Neuron (in vitro differentiated cells): ENCODE measurements around the gene EFCAB6.

Source experiments
- H2AFZ ChIP-seq: one replicate; pipeline ENCODE4 v1.6.1; 2013; ENCODE audit warnings: low read depth, mild to moderate bottlenecking, inconsistent platforms, low read length, moderate library complexity
- H3K27me3 ChIP-seq: one replicate; pipeline ENCODE4 v1.6.1; 2013; ENCODE audit warnings: low read length; ENCODE audit not compliant: insufficient read depth
- H3K36me3 ChIP-seq: one replicate; pipeline ENCODE4 v1.6.1; 2013; ENCODE audit warnings: low read length; ENCODE audit not compliant: insufficient read depth
- H3K4me1 ChIP-seq: one replicate; pipeline ENCODE4 v1.6.1; 2013; ENCODE audit warnings: low read length; ENCODE audit not compliant: insufficient read depth
- H3K4me3 ChIP-seq: 2 replicates; pipeline ENCODE4 v1.5.1; 2013; ENCODE audit warnings: mild to moderate bottlenecking, low read length, moderate library complexity
- H3K9me3 ChIP-seq: one replicate; pipeline ENCODE4 v1.6.1; 2013; ENCODE audit warnings: low read length

Gene EFCAB6

DNA sequence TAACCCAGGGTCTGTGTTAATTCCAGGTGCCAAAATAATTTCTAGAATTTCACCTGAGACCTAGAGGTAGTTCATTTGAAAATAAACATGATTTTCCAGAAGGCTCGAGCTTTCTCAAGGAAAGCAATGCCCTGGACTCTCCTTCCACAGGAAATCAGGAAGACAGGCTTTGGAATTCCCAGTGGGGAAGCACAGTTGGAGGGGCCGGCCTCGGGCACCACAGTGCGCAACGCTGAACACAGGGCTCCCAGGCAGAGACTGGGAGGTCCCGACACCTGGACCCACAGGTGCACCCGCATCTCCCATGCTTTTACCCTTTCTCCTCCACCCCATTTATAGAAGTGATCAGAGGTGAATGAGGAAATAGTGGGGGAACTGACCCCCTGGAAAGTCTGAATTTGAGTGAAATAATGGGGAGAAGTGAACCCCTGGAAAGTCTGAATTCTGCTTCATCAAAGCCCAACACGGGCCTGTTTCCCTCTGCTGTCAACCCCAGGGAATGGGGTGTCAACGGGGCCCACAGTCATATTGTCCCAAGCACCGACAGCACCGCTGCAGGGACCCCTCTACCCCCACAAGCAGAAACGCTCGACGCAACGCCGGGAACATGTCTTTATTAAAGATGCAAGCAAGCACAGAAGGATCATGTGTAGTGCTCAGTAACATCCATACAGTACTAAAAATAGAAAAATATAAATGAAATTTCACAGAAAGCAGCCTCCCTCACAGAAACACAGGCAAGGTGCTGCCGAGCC is 12.0 kb upstream of the EFCAB6 start:
- H3K27me3 ChIP-seq = no peaks in the 10 kb centered on the region
- no peak overlapping the region for H3K4me3 ChIP-seq
- peaks cover 34% of the 10 kb centered on the region for H3K4me1 ChIP-seq
- no peak overlapping the region for H2AFZ ChIP-seq
- H3K36me3 ChIP-seq = no peaks in the 10 kb centered on the region
- H3K9me3 ChIP-seq = no peaks in the 10 kb centered on the region

DNA sequence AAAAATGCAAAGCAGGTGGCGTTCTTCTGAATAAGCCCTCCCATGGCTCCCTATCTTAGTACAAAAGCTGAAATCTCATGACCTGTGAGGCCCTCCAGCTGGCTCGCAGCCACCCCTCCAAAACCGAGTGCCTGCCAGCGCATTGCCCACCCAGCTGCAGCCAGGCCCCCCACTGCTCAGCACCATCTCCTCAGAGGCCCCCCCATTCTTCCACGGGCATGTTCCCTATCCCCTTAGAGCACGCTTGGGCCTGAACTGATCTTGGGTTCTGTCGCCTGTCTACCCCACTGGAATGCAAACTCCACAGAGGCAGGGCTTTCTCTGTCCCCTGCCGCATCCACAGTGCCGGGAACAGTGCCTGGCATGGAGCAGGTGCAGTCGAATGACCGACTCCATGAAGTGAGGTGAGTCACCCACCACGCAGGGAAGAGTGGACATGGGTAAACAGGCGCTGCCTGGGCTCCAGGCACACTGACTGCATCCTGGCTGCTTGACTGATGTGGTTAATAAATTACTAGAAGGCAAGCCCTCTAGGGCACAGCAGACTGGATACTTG is 11.3 kb upstream of the EFCAB6 start:
- Histone ChIP-seq H3K4me1 (peaks cover 34% of the 10 kb centered on the region), H2AFZ (no peak overlapping the region), H3K4me3 (no peak overlapping the region), H3K9me3 (no peaks in the 10 kb centered on the region), H3K27me3 (no peaks in the 10 kb centered on the region), H3K36me3 (no peaks in the 10 kb centered on the region)

DNA sequence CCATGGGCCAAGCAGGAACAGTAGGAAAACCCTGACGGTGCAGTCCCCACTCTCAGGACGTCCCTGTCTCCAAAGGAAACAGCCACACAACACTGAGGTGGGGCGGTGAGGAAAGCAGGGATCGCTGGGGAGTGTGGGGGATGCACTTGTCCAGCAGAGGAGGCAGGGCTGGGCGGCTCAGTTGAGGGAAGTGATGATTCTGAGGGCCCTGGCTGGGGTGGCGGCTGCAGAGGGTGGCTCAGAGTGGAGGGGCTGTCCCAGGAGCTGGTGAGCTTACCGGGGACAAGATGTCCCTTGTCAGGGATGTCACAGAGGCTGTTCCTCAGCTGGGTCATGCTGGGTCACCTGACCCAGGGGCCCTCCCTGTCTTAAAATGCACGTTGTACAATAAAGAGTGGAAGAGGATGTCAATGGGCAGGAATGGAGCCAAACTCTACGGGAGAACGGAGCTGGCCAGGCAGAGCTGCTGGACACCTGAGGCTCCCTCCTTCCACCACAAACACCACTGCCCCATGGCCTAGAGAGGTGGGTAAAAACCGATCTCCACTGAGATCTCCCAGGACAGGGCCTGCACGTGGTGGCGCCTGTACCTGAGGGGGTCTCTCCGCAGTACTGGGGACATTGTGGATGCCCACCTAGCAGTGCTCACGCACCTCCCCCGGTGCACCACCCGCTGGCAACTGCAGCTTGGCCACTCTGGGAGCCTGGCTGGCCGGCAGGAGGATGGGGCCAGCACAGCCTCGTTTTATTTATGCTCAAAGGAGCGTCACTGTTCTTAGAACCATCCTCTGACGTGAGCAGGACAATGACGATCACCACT is 9.7 kb upstream of the EFCAB6 start:
- H3K9me3 ChIP-seq = no peaks in the 10 kb centered on the region
- no peak overlapping the region for H3K4me3 ChIP-seq
- H3K27me3 ChIP-seq = no peaks in the 10 kb centered on the region
- H3K36me3 ChIP-seq = no peaks in the 10 kb centered on the region
- peaks cover 18% of the 10 kb centered on the region for H3K4me1 ChIP-seq
- H2AFZ ChIP-seq = no peak overlapping the region

DNA sequence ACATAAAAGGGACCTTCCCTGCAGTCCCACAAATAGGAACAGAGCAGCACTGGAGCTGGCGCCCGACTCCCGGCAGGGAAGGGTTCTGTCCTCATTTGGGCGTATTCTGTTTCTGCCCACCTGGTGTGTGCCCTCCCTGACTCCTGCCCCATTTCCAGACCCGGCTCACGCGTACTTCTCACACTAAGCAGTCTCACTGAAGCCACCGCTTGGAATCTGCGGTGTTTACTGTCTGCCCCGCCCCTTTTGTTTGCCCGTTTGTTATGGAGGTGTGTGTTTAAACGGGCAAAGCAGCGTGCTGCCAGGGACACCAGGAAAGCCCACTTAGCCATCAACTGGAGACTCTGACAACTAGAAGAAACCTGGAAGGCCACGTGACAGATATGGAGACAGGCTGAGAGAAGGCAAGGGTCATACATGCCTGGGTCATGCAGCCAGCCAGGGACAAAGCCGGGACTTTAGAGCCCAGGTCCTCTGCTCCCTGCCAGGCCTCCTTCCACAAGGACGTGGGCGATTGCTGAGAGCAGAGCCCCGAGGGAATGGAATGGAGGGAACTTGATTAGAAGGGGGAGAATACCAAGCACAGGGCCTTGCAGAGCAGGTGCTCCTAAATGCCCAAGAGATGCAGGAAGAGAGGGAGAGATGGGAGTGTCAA is 8.7 kb upstream of the EFCAB6 start:
- H2AFZ ChIP-seq = no peak overlapping the region

DNA sequence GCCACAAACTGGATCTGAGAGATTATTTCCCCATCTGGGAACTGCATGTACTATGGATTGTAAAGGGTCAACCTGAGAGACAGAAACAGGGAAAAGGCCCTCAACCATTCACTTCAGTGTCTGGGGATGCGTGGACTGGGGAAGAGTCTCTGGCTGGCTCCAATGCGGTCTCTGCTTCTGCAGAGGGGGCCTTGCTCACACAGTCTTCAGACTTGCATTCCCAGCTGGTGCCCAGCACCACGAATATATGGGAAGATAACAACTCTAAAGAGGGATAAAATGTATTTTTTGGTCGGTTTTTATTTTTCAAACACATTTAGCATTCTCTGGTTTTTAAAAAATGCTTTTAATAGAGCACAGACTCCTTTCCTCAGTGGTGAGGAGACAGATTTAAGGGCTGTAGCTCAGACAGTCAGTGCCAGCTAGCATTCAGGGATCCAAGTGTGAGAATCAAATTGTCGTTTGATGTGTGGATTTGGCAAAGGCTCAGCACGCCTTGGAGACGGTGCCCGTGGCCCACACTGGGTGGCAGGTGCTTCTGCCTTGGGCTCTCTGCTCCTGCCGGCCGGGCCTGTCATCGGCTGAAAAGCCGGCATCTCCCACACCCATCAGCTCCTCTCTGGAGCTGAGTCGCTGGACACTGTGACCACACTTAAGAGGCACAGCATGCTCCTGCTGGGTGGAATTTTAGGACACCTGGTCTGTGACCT is 8.0 kb upstream of the EFCAB6 start:
- H3K36me3 ChIP-seq = no peaks in the 10 kb centered on the region
- no peaks in the 10 kb centered on the region for H3K27me3 ChIP-seq
- H2AFZ ChIP-seq = no peak overlapping the region
- H3K4me3 ChIP-seq = no peak overlapping the region
- H3K4me1 ChIP-seq = peaks cover 7% of the 10 kb centered on the region
- H3K9me3 ChIP-seq = no peaks in the 10 kb centered on the region

More for the DNA sequence above, 8.7 kb upstream of the EFCAB6 start:
- peaks cover 7% of the 10 kb centered on the region for H3K4me1 ChIP-seq
- no peaks in the 10 kb centered on the region for H3K27me3 ChIP-seq
- no peaks in the 10 kb centered on the region for H3K9me3 ChIP-seq
- H3K36me3 ChIP-seq = no peaks in the 10 kb centered on the region
- H3K4me3 ChIP-seq = no peak overlapping the region

DNA sequence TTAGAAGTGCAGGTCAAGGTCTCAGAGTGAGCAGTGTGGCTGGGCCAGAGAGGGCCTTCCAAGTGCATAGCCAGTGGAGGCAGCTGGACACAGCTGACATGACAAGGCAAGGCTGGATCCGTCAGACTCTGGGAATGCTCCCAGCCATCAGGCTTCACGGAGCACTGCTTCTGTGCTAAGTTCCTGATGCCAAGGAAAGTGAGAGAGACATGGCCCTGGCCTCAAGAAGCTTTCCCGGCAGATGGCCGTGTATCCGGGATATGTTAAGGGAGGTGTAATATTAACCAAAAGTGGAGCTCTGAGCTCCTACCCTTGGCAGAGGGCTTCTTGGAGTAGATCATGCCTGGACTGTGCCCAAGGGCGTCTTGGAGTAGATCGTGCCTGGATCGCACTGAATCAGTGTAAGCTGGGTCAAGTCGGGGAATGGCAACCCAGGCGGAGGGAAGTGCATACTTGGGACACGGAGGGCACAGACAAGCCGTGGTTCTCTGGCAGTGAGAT is 7.4 kb upstream of the EFCAB6 start:
- H3K27me3 ChIP-seq = no peaks in the 10 kb centered on the region
- H3K9me3 ChIP-seq = no peaks in the 10 kb centered on the region
- H3K4me1 ChIP-seq = peaks cover 7% of the 10 kb centered on the region
- no peaks in the 10 kb centered on the region for H3K36me3 ChIP-seq
- H3K4me3 ChIP-seq = no peak overlapping the region
- H2AFZ ChIP-seq = no peak overlapping the region

DNA sequence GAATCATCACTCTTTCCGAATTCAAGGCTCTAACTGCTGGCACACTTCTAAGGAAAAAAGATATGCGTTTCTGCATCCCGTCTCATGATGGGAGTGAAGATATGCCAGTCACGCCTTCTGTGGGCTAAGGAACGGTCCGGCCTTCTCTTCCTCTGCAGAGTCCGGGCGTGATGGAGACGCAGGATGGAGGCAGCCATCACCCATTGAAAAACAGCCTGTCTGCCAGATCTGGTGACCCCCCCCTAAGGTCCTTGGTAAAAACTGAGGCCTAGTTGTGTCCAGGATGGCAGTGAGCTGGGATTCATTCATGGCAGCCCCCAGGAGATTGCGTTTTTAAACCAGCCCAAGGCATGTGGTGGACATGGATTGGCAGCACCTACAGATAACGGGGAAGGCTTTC is 6.9 kb upstream of the EFCAB6 start:
- H3K4me1 ChIP-seq = peaks cover 7% of the 10 kb centered on the region
- no peak overlapping the region for H2AFZ ChIP-seq
- H3K36me3 ChIP-seq = peaks cover 3% of the 10 kb centered on the region
- H3K27me3 ChIP-seq = no peaks in the 10 kb centered on the region
- H3K9me3 ChIP-seq = no peaks in the 10 kb centered on the region
- H3K4me3 ChIP-seq = no peak overlapping the region

DNA sequence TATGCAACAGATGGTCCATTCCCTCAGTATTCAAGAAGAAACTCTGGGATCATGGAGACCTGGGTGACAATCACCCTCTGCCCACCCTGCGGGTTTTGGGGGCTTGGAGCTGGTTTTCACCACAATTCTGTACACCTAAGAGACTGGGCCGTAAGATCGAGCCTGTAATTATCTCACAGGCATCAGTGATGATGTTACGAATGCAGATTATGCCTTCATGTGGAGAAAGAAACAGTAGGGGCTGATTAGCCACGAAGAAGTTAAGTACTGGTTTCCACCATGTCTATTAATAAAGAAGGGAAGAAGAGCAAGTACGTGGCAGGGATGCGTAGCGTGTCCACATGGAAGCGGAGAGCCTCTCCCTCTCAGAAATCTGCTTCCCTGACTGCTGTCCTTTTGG is 5.3 kb upstream of the EFCAB6 start:
- no peak overlapping the region for H3K4me3 ChIP-seq
- H2AFZ ChIP-seq = no peak overlapping the region
- H3K9me3 ChIP-seq = no peaks in the 10 kb centered on the region
- peaks cover 3% of the 10 kb centered on the region for H3K36me3 ChIP-seq
- peaks cover 13% of the 10 kb centered on the region for H3K4me1 ChIP-seq
- no peaks in the 10 kb centered on the region for H3K27me3 ChIP-seq

DNA sequence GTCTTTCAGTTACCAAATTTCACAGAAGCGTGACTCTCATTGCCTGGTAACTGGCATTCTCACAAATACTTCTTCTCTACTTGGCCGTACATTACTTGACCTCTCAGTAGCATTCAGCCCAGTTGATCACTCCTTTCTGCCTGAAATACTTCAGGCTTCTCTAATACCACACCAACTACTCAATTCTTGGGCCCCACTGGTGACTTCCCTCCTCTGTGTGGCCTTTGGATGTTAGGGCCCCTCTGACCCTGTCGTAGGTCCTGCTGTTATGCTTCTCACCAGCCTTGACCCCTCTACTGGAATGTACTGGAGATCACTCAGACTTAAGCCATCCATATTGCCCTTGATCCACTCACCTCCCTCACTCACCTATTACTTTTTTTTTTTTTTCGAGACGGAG is 2.2 kb upstream of the EFCAB6 start:
- Histone ChIP-seq H3K4me3 (no peak overlapping the region), H2AFZ (no peak overlapping the region), H3K4me1 (peaks cover 14% of the 10 kb centered on the region), H3K9me3 (no peaks in the 10 kb centered on the region), H3K27me3 (no peaks in the 10 kb centered on the region), H3K36me3 (peaks cover 3% of the 10 kb centered on the region)

DNA sequence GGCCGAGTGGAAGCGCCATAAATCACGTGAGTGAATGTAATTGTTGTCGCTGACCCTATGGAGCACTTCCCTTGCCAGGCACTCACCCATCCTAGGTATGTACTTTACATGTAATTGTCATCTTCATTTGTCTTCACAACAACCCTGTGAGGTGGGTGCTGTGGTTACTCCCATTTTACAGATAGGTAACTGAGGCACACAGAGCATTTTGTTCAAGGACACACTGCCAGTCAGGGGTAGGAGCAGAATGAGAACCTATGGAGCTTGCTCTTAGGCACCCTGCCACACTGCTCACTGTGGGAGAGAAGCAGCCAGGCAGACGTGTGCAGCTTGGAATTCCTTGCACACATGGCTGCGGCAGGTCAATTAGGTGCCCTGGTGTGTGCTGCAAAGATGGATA is 785 bp upstream of the EFCAB6 start:
- H2AFZ ChIP-seq = no peak overlapping the region
- H3K9me3 ChIP-seq = no peaks in the 10 kb centered on the region
- peaks cover 14% of the 10 kb centered on the region for H3K4me1 ChIP-seq
- H3K27me3 ChIP-seq = no peaks in the 10 kb centered on the region
- peaks cover 3% of the 10 kb centered on the region for H3K36me3 ChIP-seq
- H3K4me3 ChIP-seq = peak overlapping the region; percentile 83

DNA sequence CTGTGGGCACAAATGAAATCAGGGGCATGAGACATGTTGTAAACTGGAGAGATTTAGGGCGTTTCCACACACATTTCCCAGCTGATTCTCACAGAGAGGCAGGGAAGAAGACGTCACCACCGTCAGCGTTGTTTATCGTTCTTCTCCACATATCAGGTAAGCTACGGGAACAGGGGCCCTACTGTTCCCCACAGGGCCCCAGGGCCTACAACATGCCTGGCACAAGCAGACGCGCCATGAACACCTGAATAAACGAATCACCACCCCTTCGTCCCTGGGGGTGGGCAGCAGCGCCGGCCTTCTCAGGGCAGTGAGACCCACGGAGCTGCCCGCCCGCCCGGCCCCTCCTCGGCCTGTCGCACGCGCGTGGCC is 342 bp downstream of the EFCAB6 start:
- Histone ChIP-seq H3K27me3 (no peaks in the 10 kb centered on the region), H3K36me3 (peaks cover 3% of the 10 kb centered on the region), H2AFZ (peak overlapping the region; percentile 24), H3K4me1 (peaks cover 14% of the 10 kb centered on the region), H3K4me3 (peak overlapping the region; percentile 83), H3K9me3 (no peaks in the 10 kb centered on the region)

DNA sequence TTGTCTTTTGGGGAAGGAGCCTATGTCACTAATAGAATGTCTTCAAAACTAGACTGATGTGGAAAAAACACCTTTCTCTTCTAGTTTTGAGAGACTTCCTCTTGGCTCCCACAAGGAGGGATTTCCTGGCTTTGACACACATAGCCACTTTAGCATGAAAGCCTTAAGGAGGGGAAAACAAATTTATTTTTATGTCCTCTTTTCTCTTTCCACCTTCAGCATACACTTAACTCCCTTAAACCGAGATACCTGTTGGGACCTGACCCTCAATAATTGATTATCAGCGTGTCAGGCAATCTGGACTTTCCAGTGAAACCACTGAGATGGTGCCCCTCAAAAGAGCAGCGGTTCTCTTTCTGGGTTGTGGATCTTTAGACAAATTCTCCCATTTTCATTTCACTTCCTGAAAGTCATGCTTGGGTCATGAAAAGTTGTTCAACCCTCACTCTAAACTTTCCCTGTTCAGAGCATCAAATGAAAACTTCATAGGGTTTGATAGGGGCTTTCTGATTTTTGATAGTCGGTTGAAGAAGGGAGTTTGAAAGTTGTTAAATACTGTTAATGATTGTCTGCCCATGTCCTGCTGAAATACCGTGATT is 9.1 kb downstream of the EFCAB6 start:
- Histone ChIP-seq H2AFZ (no peak overlapping the region), H3K27me3 (no peaks in the 10 kb centered on the region), H3K4me1 (no peaks in the 10 kb centered on the region), H3K4me3 (no peak overlapping the region), H3K36me3 (no peaks in the 10 kb centered on the region), H3K9me3 (peaks cover 2% of the 10 kb centered on the region)
